ENCODE measurements around the gene SAMD5. TPM values are rescaled to one million over a fixed set of nuclear protein-coding genes. Genes with fewer than 3 reads are reported as not detected.

SAMD5 gene
- total and polyA plus RNA-seq, 2 experiments from 2014 or later = 0.03 TPM; not detected in 1

DNA sequence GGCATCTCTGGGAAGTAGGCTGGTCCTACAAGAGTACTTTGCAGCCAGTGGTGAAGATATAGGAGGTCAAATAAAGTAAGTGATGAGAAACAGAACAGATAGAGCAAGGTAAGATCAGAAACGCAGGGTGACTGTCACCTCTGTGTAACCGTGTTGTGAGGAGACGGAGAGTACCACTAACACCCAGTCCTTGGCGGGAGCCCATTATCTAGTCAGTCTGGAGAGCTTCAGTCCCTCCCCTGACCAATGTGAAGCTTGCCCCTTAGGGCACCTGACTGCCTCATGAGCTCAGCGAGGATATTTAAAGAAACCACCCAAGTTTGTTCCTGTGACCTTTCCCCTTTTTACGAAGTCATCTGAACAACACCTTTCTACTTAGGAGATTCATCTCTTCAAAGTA, 110.0 kb downstream of the SAMD5 start (continued):
- TF ChIP-seq, protein P1, sequence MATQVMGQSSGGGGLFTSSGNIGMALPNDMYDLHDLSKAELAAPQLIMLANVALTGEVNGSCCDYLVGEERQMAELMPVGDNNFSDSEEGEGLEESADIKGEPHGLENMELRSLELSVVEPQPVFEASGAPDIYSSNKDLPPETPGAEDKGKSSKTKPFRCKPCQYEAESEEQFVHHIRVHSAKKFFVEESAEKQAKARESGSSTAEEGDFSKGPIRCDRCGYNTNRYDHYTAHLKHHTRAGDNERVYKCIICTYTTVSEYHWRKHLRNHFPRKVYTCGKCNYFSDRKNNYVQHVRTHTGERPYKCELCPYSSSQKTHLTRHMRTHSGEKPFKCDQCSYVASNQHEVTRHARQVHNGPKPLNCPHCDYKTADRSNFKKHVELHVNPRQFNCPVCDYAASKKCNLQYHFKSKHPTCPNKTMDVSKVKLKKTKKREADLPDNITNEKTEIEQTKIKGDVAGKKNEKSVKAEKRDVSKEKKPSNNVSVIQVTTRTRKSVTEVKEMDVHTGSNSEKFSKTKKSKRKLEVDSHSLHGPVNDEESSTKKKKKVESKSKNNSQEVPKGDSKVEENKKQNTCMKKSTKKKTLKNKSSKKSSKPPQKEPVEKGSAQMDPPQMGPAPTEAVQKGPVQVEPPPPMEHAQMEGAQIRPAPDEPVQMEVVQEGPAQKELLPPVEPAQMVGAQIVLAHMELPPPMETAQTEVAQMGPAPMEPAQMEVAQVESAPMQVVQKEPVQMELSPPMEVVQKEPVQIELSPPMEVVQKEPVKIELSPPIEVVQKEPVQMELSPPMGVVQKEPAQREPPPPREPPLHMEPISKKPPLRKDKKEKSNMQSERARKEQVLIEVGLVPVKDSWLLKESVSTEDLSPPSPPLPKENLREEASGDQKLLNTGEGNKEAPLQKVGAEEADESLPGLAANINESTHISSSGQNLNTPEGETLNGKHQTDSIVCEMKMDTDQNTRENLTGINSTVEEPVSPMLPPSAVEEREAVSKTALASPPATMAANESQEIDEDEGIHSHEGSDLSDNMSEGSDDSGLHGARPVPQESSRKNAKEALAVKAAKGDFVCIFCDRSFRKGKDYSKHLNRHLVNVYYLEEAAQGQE (IDR thresholded peaks at IDR 0.05; ENCODE audit: unreplicated experiment) = no peak
- TF ChIP-seq ZNF331 (CRISPR knock-in tag; IDR thresholded peaks at IDR 0.05; ENCODE audit: low read depth) (no peak), JUNB (IDR thresholded peaks at IDR 0.05; ENCODE audit: unreplicated experiment) (no peak), POLR2AphosphoS5 (IDR thresholded peaks at IDR 0.05; ENCODE audit: low read depth) (no peak), EZH2phosphoT487 (IDR thresholded peaks at IDR 0.05; ENCODE audit: unreplicated experiment) (no peak), NANOG (IDR thresholded peaks at IDR 0.05; ENCODE audit: borderline replicate concordance) (no peak), CREB1 (CRISPR knock-in tag; IDR thresholded peaks at IDR 0.05; ENCODE audit: low read depth) (no peak)

DNA sequence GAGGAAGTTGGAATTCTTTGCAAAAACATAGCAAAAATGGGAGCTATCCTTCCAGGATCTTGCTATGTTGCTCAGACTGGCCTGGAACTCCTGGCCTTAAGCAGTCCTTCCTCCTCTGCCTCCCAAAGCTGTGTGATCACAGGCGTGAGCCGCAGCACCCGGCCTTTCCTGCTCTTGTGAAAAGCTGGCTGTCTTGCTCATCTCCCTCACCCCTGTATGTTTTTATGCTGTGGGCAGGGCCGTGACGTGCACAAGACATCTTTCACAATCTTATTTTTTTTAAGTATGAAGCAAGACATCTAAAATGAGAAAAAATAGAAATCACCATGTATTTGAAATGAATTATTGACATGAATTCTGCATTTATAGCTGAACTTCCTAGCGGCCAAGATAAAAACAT, 110.4 kb downstream of the SAMD5 start:
- no peak overlapping the region for H2AFZ ChIP-seq
- no peak overlapping the region for H3K27ac ChIP-seq (ENCODE audit: low read depth)
- Mint-ChIP-seq H3K4me3 (no peak overlapping the region), H3K36me3 (ENCODE audit: low read depth) (no peaks in the 10 kb centered on the region), H3K27ac (no peak overlapping the region), H3K27me3 (ENCODE audit: insufficient read depth, low read depth, poor library complexity) (no peaks in the 10 kb centered on the region), H3K9me3 (no peaks in the 10 kb centered on the region), H3K4me1 (no peaks in the 10 kb centered on the region)
- ATAC-seq (no peak), DNase-seq (ENCODE audit: low spot score) (no peak)
- H3K27me3 ChIP-seq (ENCODE audit: insufficient read depth) = no peaks in the 10 kb centered on the region
- H3K4me3 ChIP-seq = no peak overlapping the region
- no peaks in the 10 kb centered on the region for H3K36me3 ChIP-seq (ENCODE audit: insufficient read depth)
- H4K20me1 ChIP-seq (replicated peaks; ENCODE audit: insufficient read depth) = no peaks in the 10 kb centered on the region
- H3K79me2 ChIP-seq (replicated peaks; ENCODE audit: insufficient read depth) = no peaks in the 10 kb centered on the region
- H3K9me2 ChIP-seq (ENCODE audit: insufficient read depth) = 0 out of 2 replicates have a peak, but pooled peaks cover 2% of the 10 kb centered on the region
- no peak overlapping the region for H3K4me2 ChIP-seq
- no peaks in the 10 kb centered on the region for H3F3A ChIP-seq (replicated peaks; ENCODE audit: low read depth)
- no peaks in the 10 kb centered on the region for H3K4me1 ChIP-seq (ENCODE audit: insufficient read depth)
- TF ChIP-seq, protein P2, sequence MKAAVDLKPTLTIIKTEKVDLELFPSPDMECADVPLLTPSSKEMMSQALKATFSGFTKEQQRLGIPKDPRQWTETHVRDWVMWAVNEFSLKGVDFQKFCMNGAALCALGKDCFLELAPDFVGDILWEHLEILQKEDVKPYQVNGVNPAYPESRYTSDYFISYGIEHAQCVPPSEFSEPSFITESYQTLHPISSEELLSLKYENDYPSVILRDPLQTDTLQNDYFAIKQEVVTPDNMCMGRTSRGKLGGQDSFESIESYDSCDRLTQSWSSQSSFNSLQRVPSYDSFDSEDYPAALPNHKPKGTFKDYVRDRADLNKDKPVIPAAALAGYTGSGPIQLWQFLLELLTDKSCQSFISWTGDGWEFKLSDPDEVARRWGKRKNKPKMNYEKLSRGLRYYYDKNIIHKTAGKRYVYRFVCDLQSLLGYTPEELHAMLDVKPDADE (IDR thresholded peaks at IDR 0.05) = no peak
- TF ChIP-seq CREB1 (CRISPR knock-in tag; IDR thresholded peaks at IDR 0.05; ENCODE audit: low read depth) (no peak), EZH2 (IDR thresholded peaks at IDR 0.05; ENCODE audit: low read depth, unreplicated experiment) (no peak), STAT1 (IDR thresholded peaks at IDR 0.05; ENCODE audit: unreplicated experiment) (no peak), JUNB (IDR thresholded peaks at IDR 0.05; ENCODE audit: unreplicated experiment) (no peak), NANOG (IDR thresholded peaks at IDR 0.05; ENCODE audit: borderline replicate concordance) (no peak), ZNF331 (CRISPR knock-in tag; IDR thresholded peaks at IDR 0.05; ENCODE audit: low read depth) (no peak), POLR2AphosphoS5 (IDR thresholded peaks at IDR 0.05; ENCODE audit: low read depth) (no peak), ZNF114 (CRISPR knock-in tag; IDR thresholded peaks at IDR 0.05) (no peak)
- TF ChIP-seq, protein P1 (IDR thresholded peaks at IDR 0.05; ENCODE audit: unreplicated experiment) = no peak
- TF ChIP-seq, protein P3, sequence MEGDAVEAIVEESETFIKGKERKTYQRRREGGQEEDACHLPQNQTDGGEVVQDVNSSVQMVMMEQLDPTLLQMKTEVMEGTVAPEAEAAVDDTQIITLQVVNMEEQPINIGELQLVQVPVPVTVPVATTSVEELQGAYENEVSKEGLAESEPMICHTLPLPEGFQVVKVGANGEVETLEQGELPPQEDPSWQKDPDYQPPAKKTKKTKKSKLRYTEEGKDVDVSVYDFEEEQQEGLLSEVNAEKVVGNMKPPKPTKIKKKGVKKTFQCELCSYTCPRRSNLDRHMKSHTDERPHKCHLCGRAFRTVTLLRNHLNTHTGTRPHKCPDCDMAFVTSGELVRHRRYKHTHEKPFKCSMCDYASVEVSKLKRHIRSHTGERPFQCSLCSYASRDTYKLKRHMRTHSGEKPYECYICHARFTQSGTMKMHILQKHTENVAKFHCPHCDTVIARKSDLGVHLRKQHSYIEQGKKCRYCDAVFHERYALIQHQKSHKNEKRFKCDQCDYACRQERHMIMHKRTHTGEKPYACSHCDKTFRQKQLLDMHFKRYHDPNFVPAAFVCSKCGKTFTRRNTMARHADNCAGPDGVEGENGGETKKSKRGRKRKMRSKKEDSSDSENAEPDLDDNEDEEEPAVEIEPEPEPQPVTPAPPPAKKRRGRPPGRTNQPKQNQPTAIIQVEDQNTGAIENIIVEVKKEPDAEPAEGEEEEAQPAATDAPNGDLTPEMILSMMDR (conservative IDR thresholded peaks at IDR 0.05; ENCODE audit: low read depth in 2 of 2) = no peak

Measured in GM23338 (cell line).